T-helper 17 cell (primary cell): ENCODE results near the gene MYNN. TPM values are rescaled to one million over a fixed set of nuclear protein-coding genes. Genes with fewer than 3 reads are reported as not detected.
A peak's percentile ranks its signal among the peaks of the same experiment; 100 is the strongest.

Experiments used
- ATAC-seq: fragments of 150-1000 bp; cut with Tn5 transposase; 2 replicates; pipeline ENCODE4 v1.10.0; 2021; ENCODE audit warnings: mild to moderate bottlenecking, moderate library complexity
- DNase-seq, 3 donors: peaks; one replicate each; pipeline versions ENCODE4 v3.0.0 to v3.0.0-alpha.2; 2020 to 2021
- H3K9me3 ChIP-seq: one replicate; pipeline ENCODE4 v1.7.0; 2013; ENCODE audit warnings: low read length, mild to moderate bottlenecking; ENCODE audit not compliant: control insufficient read depth, poor library complexity, severe bottlenecking
- H3K27ac Mint-ChIP-seq: one replicate; pipeline ENCODE4 v1.8.0; 2022; ENCODE audit warnings: mild to moderate bottlenecking, moderate library complexity, mixed read lengths
- H3K27me3 Mint-ChIP-seq: one replicate; pipeline ENCODE4 v1.8.0; 2022; ENCODE audit warnings: mixed read lengths
- H3K36me3 Mint-ChIP-seq: one replicate; pipeline ENCODE4 v1.8.0; 2022; ENCODE audit warnings: low read depth, mixed read lengths
- H3K4me1 Mint-ChIP-seq: one replicate; pipeline ENCODE4 v1.8.0; 2022; ENCODE audit warnings: mild to moderate bottlenecking, mixed read lengths
- H3K4me3 Mint-ChIP-seq: one replicate; pipeline ENCODE4 v1.8.0; 2022; ENCODE audit warnings: mild to moderate bottlenecking, moderate library complexity, mixed read lengths
- total RNA-seq, 4 donors: library from RNA in 2 of 4; stranded (reverse) in 2 of 4; gene quantifications; one replicate each; pipeline ENCODE4 v1.2.3 and lab custom pipeline; 2022 to 2026

The MYNN gene
- total RNA-seq, 2 donors from 2014 or later, result 21.0 to 21.2 TPM

DNA sequence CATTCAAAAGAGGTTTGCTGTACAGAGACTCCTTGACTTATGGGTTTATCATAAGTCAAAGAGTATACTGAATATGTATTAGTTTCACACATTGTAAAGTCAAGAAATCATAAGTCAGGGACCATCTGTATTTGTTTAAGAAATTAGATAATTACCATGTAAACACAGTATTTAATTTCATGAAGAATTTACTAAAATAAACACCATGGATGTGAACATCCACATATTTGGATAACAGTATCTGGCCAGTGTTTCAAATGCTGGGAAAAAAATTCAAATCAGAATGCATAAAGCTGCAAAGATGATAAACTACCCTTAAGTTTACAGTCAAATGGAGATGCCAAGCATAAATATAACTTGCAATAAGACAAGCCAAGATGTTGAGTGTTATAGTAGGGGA is 17.0 kb downstream of the MYNN start:
- Mint-ChIP-seq H3K36me3 (peaks cover 13% of the 10 kb centered on the region), H3K27me3 (no peaks in the 10 kb centered on the region), H3K27ac (peak overlapping the region; percentile 62), H3K4me1 (peaks cover 8% of the 10 kb centered on the region), H3K4me3 (no peak overlapping the region)
- ATAC-seq (no peak), DNase-seq (no peak)
- H3K9me3 ChIP-seq, result no peaks in the 10 kb centered on the region

DNA sequence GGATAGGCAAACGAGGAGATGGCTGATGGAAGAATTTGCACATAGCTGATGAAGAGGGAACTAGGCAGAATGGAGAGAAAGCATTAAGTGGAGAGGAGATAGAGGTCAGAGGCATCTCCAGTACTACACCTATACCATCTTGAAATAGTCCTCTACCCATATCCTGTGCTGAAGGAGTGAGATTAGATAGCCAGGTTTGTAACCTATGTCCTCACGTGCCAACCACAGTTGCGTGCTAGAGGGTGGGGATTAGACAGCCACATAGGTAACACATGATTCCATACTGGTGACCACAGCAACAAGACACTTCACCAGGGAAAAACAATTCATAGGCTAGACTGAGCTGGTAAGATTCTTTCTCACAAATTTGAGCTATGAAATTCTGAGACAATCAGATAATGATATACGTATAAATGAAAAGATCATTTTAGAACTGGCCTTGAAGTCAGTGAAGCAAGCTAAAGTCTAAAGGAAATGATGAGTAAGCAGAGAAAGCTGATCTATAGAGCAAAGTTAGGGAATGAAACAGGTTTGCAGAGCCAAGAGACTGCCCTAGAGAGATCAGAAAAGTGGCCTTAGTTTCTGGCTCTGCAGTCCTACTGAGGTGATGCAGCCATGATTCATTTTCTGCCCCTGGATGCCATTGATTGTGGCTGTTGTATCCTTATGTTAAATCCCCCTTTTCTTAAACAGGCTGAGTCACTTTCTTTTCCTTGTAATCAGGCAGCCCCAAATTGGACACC is 17.7 kb downstream of the MYNN start:
- H3K9me3 ChIP-seq, result no peaks in the 10 kb centered on the region
- peaks cover 9% of the 10 kb centered on the region for H3K36me3 Mint-ChIP-seq
- H3K27ac Mint-ChIP-seq, result peak overlapping the region; percentile 62
- no peak for ATAC-seq
- no peak overlapping the region for H3K4me3 Mint-ChIP-seq
- H3K4me1 Mint-ChIP-seq, result peaks cover 8% of the 10 kb centered on the region
- H3K27me3 Mint-ChIP-seq, result no peaks in the 10 kb centered on the region
- no peak for DNase-seq

DNA sequence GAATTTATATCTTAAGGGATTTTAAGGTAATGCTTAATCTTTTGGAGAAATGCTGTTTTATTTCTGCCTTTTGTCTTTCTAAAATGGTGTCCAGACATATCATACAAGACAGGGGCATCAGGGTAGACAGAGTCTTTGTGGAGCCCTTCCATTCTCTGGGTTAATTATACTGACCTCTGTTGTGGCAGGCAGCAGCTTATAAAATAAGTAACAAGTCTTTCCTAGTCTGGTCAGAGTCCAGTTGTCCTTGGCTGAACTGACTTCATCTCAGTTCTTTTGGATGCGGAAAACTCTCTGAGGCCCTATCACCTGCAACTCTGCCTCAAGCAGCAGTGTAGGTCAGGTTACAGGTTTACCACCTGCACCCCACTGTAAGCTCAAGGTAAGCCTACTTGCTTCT is 19.2 kb downstream of the MYNN start:
- H3K4me3 Mint-ChIP-seq, result no peak overlapping the region
- no peaks in the 10 kb centered on the region for H3K27me3 Mint-ChIP-seq
- DNase-seq (no peak), ATAC-seq (no peak)
- H3K4me1 Mint-ChIP-seq, result peaks cover 8% of the 10 kb centered on the region
- H3K9me3 ChIP-seq, result no peaks in the 10 kb centered on the region
- H3K36me3 Mint-ChIP-seq, result peaks cover 6% of the 10 kb centered on the region
- H3K27ac Mint-ChIP-seq, result no peak overlapping the region

DNA sequence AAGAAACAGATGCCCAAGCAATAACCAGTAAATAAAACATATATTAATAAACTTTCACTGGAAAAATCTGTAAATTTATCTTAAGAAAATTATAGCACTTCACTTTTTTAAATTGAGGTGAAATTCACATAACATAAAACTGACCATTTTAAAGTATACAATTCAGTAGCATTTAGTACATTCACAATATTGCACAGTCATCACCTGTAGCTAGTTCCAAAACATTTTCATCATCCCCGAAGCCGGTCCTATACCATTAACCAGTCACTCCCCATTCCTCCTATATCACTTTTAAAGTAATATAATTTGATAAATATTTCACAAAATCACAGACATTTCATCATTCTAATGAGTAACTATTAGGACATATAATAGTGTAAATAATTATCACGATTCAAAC is 31.5 kb downstream of the MYNN start:
- ATAC-seq (no peak), DNase-seq (no peak)
- Mint-ChIP-seq H3K36me3 (peaks cover 5% of the 10 kb centered on the region), H3K27me3 (no peaks in the 10 kb centered on the region), H3K27ac (no peak overlapping the region), H3K4me3 (no peak overlapping the region), H3K4me1 (peaks cover 5% of the 10 kb centered on the region)
- no peaks in the 10 kb centered on the region for H3K9me3 ChIP-seq

DNA sequence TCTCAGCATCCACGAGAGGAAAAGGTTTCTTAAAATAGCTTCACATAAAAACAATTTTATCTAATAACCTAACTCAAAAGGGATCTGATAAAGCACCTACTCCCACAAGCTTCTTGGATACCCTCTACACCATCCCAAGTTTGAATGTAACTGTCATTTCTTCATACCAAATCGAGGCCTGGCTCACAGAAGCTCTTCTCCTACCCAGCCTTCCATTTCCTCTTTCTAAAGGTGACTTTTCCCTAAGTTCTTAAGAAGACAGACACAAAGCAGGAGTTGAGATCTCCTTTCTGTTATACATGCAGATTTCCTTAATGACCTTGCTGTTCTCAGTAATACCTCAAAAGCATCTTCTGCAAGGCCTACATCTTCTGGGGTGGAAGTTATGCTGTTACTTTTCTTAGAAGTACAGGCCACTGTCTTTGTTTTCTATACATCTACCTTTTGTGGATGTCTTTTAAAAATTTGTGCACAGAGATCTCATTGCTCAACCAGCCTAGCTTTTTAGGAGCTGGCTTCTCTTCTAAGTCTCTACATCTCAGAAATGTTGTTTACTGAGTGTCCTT is 36.1 kb downstream of the MYNN start:
- Mint-ChIP-seq H3K27ac (no peak overlapping the region), H3K4me3 (no peak overlapping the region), H3K4me1 (peaks cover 22% of the 10 kb centered on the region), H3K36me3 (no peaks in the 10 kb centered on the region), H3K27me3 (peaks cover under 1% of the 10 kb centered on the region)
- DNase-seq, result no peak
- no peaks in the 10 kb centered on the region for H3K9me3 ChIP-seq
- ATAC-seq, result no peak

DNA sequence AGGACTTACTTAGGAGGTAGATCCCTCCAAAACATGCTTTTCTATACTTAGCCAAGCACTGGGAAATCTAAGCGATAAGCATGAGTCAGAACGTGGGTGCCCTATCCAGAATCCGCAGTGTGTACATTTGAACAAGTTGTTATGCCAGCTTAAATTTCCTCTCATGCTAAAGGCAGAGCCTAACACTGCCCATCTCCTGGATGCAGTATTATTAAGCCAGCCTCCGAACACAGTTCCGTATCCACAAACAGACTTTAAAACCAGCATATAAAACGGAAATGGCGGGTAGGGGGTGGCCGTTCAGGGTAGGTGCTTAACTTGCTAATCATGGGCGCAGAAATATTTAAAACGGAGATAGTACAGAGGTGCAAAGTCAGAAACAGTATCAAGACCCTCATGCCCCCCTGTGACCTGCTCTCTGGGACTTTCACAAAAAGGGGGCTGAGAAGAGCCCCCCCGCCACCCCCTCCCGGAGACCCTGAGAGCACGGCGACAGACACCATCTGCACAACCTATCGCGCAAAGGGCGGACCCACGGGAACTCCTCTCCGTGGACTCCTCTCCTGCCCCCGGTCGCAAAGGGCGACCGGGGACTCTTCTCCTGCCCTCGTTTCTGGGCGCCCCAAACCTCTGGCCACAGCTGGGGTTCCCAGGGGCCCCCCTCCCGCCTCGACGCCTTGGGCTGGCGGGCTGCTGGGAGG is 38.6 kb downstream of the MYNN start:
- Mint-ChIP-seq H3K36me3 (no peaks in the 10 kb centered on the region), H3K27ac (no peak overlapping the region), H3K4me3 (peak overlapping the region; percentile 94), H3K27me3 (peaks cover 4% of the 10 kb centered on the region), H3K4me1 (peaks cover 22% of the 10 kb centered on the region)
- H3K9me3 ChIP-seq, result peaks cover 3% of the 10 kb centered on the region
- DNase-seq (no peak), ATAC-seq (peak; percentile 7)

DNA sequence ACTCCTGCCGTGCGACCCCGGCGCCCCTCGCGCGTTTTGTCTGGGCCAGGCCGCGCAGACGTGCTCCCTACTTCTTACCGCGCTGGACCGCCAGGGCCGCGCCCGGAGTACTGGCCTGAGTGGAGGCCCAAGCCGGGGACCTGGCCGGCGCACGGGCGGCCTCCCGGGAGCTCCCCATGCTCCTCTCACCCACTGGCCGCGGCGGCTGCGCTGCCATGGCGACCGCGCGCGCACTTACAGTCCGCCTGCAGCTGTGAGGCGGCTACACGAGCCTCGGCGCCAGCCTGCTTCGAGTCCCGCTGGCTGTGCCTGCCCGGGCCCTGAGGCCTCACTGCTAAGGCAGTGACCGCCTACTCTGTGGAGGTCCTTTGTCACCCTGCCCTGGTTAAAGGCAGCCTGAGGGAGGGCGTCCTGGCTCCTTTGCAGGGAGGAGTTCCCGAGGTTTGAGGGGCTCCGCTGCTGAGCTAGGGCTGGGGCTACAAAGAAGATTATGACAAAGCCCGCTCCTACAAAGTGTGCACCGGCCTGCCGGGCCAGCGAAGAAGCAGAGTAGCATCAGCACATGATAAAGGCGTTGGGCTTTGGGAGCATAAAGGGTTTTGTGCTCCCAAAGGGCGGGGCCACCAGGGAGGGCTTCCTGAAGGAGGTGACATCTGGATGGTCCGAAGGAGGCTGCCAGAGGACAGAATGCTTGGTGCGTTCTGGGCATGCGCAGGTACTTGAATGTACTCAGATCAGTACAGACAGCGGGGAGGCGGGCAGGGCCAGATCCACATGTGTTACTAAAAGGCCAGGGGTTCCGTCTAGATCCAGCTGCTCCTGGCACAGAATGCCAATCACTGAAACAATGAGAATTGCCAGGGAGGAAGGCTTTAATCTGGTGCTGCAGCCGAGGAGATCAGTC is 39.4 kb downstream of the MYNN start, which contains the start of the genes LRRC34 and LRRIQ4:
LRRC34 (minus strand) TSS at position 573 of the 904 bp plus-strand sequence; CDS start at position 217, 356 bp downstream.
LRRIQ4 (plus strand) TSS at position 539 of the 904 bp plus-strand sequence. CDS start 9,052 bp downstream, outside the sequence.
- peak within 1 kb of the TSS; percentile 75 for H3K27ac Mint-ChIP-seq
- peaks cover 22% of the 10 kb centered on the region for H3K4me1 Mint-ChIP-seq
- no peaks in the 10 kb centered on the region for H3K36me3 Mint-ChIP-seq

DNA sequence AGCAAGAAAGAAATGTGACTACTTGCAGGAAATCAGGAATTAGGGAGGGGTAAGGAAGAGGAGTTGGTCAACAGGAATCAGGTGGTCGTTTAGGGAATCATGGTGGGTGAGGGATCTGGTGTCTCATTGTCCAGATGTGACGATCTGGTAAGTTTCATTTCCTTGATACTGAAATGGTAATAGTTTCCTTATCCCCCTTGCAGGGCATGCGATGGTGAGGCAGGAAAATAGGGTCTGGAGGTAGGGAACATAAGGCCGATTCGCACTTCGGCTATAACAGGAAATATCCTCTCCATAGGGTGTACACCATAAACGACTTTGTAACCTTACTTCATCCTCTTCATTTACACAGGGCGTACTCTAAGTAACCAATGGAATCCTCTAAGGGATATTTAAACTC is 40.1 kb downstream of the MYNN start:
- ATAC-seq (peak; percentile 1), DNase-seq (no peak)
- no peaks in the 10 kb centered on the region for H3K36me3 Mint-ChIP-seq
- peak overlapping the region; percentile 94 for H3K4me3 Mint-ChIP-seq
- peaks cover 22% of the 10 kb centered on the region for H3K4me1 Mint-ChIP-seq
- peaks cover 14% of the 10 kb centered on the region for H3K27me3 Mint-ChIP-seq
- peaks cover 3% of the 10 kb centered on the region for H3K9me3 ChIP-seq
- H3K27ac Mint-ChIP-seq, result peak overlapping the region; percentile 75

More for the DNA sequence above, 39.4 kb downstream of the MYNN start, which contains the start of the genes LRRC34 and LRRIQ4:
- Mint-ChIP-seq H3K4me3 (peak within 1 kb of the TSS; percentile 94), H3K27me3 (peaks cover 7% of the 10 kb centered on the region)
- DNase-seq (peak; percentile 35 to 42 (median 41)), ATAC-seq (peak; percentile 65)
- H3K9me3 ChIP-seq, result peaks cover 3% of the 10 kb centered on the region

DNA sequence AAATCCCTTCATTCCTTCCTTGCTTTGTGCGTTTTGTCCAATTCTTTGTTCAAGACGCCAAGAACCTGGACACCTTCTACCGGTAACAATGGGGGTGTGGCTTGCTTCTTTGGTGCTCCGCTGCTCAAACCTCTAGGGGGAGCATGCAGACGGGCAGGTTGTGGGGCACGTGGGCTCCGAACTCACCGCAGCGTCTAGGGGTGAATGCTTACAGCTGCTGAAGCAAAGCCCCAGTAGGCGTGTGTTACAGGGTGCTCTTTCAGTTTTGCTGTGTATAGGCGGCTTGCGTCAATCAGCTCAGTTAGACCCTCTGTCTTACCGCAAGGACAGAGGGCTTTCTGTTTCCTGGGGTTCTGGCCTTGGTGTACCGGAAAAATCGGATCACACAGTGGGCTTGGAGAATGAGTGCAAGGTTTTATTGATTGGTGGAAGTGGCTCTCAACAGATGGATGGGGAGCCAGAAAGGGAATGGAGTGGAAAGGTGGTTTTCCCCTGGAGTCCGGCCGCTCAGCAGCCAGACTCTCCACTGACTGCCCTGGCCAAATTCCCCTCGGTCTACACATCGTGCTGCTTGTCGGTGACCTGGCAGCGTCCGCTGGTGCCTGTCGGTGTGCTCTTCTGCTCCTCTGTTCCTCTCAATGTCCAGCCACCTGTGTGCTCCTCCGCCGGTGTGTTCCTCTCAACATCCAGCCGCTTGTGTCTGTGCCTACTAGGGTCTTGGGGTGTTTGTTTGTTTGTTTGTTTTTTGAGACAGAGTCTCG is 40.7 kb downstream of the MYNN start:
- Mint-ChIP-seq H3K27ac (peak overlapping the region; percentile 75), H3K4me3 (peak overlapping the region; percentile 94), H3K36me3 (no peaks in the 10 kb centered on the region), H3K4me1 (peaks cover 22% of the 10 kb centered on the region), H3K27me3 (peaks cover 19% of the 10 kb centered on the region)
- DNase-seq (peak; percentile 40 to 64 (median 49)), ATAC-seq (peak; percentile 90)
- peaks cover 3% of the 10 kb centered on the region for H3K9me3 ChIP-seq

DNA sequence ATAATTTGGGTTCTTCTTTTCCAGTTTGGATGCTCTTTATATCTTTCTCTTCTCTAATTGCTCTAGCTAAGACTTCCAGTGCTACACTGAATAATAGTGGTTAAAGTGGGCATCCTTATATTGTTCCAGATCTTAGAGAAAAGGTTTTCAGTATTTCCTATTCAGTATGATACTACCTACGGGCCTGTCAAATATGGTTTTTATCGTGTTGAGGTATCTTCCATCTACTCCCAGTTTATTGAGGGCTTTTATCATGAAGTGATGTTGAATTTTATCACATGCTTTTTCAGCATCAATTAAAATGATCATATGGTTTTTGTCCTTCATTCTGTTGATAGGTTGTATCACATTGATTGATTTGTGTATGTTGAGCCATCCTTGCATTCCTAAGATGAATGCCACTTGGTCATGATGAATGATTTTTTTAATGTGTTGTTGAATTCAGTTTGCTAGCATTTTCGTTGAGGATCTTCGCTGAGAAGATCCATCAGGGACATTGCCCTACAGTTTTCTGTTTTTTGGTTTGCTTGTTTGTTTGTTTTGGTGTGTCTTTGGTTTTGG is 42.5 kb downstream of the MYNN start:
- Mint-ChIP-seq H3K36me3 (no peaks in the 10 kb centered on the region), H3K4me1 (peaks cover 17% of the 10 kb centered on the region)

DNA sequence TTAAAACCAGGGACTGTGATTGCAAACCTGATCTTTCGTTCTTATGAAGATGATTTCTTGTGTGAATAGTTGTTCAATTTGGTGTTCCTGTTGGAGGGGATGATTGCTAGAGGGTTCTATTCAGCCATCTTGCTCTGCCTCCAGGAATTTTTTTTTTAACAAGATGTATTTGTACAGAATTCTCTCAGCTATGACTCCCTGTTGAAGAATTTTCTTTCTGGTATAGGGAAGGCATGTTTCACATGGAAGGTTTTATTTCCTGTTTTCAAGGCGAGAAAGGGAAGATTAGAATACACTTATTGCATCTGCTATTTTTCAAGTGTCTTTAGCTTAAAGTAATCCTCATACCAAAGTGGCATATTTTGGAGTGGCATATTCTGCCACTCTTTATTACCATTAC is 45.1 kb downstream of the MYNN start:
- H3K9me3 ChIP-seq, result peaks cover 3% of the 10 kb centered on the region
- ATAC-seq (no peak), DNase-seq (no peak)
- no peak overlapping the region for H3K4me3 Mint-ChIP-seq
- H3K27ac Mint-ChIP-seq, result no peak overlapping the region
- H3K27me3 Mint-ChIP-seq, result peaks cover 50% of the 10 kb centered on the region
- H3K36me3 Mint-ChIP-seq, result no peaks in the 10 kb centered on the region
- H3K4me1 Mint-ChIP-seq, result peaks cover 7% of the 10 kb centered on the region

More for the DNA sequence above, 42.5 kb downstream of the MYNN start:
- H3K4me3 Mint-ChIP-seq, result no peak overlapping the region
- H3K27ac Mint-ChIP-seq, result no peak overlapping the region
- peaks cover 28% of the 10 kb centered on the region for H3K27me3 Mint-ChIP-seq
- H3K9me3 ChIP-seq, result peaks cover 3% of the 10 kb centered on the region
- no peak for DNase-seq
- no peak for ATAC-seq

DNA sequence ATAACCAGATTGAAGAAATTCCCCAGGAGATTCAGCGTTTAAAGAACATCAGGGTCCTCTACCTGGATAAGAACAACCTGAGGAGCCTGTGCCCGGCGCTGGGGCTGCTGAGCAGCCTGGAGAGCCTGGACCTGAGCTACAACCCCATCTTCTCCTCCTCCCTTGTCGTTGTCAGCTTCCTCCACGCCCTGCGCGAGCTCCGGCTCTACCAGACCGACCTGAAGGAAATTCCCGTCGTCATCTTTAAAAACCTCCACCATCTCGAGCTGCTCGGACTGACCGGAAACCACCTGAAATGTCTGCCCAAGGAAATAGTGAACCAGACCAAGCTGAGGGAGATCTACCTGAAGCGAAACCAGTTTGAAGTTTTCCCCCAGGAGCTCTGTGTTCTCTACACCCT is 48.9 kb downstream of the MYNN start:
- Mint-ChIP-seq H3K36me3 (peaks cover 2% of the 10 kb centered on the region), H3K27ac (no peak overlapping the region), H3K4me1 (no peaks in the 10 kb centered on the region), H3K4me3 (no peak overlapping the region), H3K27me3 (peaks cover 54% of the 10 kb centered on the region)
- ATAC-seq, result no peak
- no peaks in the 10 kb centered on the region for H3K9me3 ChIP-seq
- DNase-seq, result no peak
